Fibroblast of lung (primary cell): ENCODE results near the gene USP20.

Experiments
- CTCF ChIP-seq, 2 donors: IDR thresholded peaks in 1 of 2; conservative IDR thresholded peaks in 1 of 2; 1 replicate in 1 of 2; 2 replicates in 1 of 2; pipeline ENCODE4 v1.5.1; 2011 to 2012; ENCODE audit warnings: low read length in 2 of 2, control low read depth in 1 of 2, inconsistent platforms in 1 of 2, low read depth in 1 of 2, mild to moderate bottlenecking in 1 of 2
- EZH2 ChIP-seq: IDR thresholded peaks from 2 replicates; pipeline ENCODE4 v1.5.1; 2012; ENCODE audit warnings: low read length, control low read depth, mild to moderate bottlenecking; ENCODE audit errors: missing control alignments

- TF ChIP-seq CTCF (conservative IDR thresholded peaks at IDR 0.05 in 1 of 2, IDR thresholded peaks at IDR 0.05 in 1 of 2; ENCODE audit: low read depth in 1 of 2, low read length in 2 of 2) (no peak), EZH2 (no peak)
These were observed 10.1 kb downstream of the USP20 start for GRCh38 chr9:129845373-129845772.
